Measurements from ENCODE around the gene SEL1L3. TPM values are rescaled to one million over a fixed set of nuclear protein-coding genes. Genes with fewer than 3 reads are reported as not detected.

SEL1L3 gene
- total and polyA plus RNA-seq, 2 donors (not counting 1 experiment from before 2014, with no cell fraction given): 120 to 280 TPM

- H3K79me2 ChIP-seq (ENCODE audit: control insufficient read depth, insufficient read depth, low read length): peaks cover 96% of the 10 kb centered on the region
- peaks cover 50% of the 10 kb centered on the region for H4K20me1 ChIP-seq (ENCODE audit: control insufficient read depth, insufficient read depth, low read length, poor library complexity, severe bottlenecking)
- DNase-seq (no peak), ATAC-seq (ENCODE audit: low read depth) (no peak)
- no peak for TF ChIP-seq EZH2 (IDR thresholded peaks at IDR 0.05; ENCODE audit: borderline replicate concordance, insufficient read depth, low read depth, low read length, poor library complexity, severe bottlenecking)
- no peak for TF ChIP-seq CTCF (IDR thresholded peaks at IDR 0.05)
- H3K4me1 ChIP-seq (ENCODE audit: control insufficient read depth in 2 of 2, insufficient read depth in 2 of 2, low read length in 2 of 2): peaks cover 79 to 80% of the 10 kb centered on the region in 2 donors
- Mint-ChIP-seq H3K27me3 (no peaks in the 10 kb centered on the region), H3K27ac (peak overlapping the region; percentile 84), H3K4me3 (peak overlapping the region; percentile 54), H3K9me3 (ENCODE audit: insufficient read depth) (no peaks in the 10 kb centered on the region), H3K4me1 (peaks cover 85% of the 10 kb centered on the region)
- H3K9ac ChIP-seq (ENCODE audit: low read length): peak overlapping the region; percentile 8
- no peaks in the 10 kb centered on the region for H3K27me3 ChIP-seq (replicated peaks in 1 of 4; ENCODE audit: control extremely low read depth in 1 of 4, control insufficient read depth in 3 of 4, insufficient read depth in 4 of 4, low read length in 3 of 4)
- H3K36me3 ChIP-seq (replicated peaks in 1 of 2; ENCODE audit: control extremely low read depth in 1 of 2, control insufficient read depth in 1 of 2, extremely low read depth in 1 of 2, insufficient read depth in 2 of 2, low read length in 1 of 2): peaks cover 0 to 27% of the 10 kb centered on the region in 2 experiments
- CTCF ChIA-PET: interaction anchor here (0.7 to 4.2 kb wide), 10 partner anchors 13 to 553 kb away, joined by 3 to 29 read pairs (median 4); partner anchors contain the start of gene SMIM20
- intact Hi-C loops (cut with micrococcal nuclease): loop anchor here (5.0 kb wide), 1 partner anchor 129 kb away; no protein-coding TSS in a partner anchor
- 98% methylated on average over 5 of the region's 8 CpGs for WGBS (ENCODE audit: insufficient coverage)
- H3K9me3 ChIP-seq (ENCODE audit: control extremely low read depth in 1 of 3, control insufficient read depth in 2 of 3, insufficient read depth in 1 of 3, low read length in 2 of 3): no peaks in the 10 kb centered on the region
- H3K4me2 ChIP-seq (replicated peaks; ENCODE audit: low read depth, low read length, poor library complexity, severe bottlenecking): peak overlapping the region; percentile 25
- peak overlapping the region; percentile 45 to 88 for H3K27ac ChIP-seq (ENCODE audit: low read length in 2 of 2)
- POLR2A ChIA-PET: interaction anchor here (0.8 to 1.0 kb wide), 2 partner anchors 56 to 57 kb away, joined by 3 read pairs; partner anchors contain the start of gene SMIM20
- no peak overlapping the region for H3K4me3 ChIP-seq (ENCODE audit: control extremely low read depth in 1 of 5, extremely low read depth in 1 of 5, insufficient read depth in 1 of 5, low read depth in 2 of 5, low read length in 4 of 5)
- H2AFZ ChIP-seq (ENCODE audit: insufficient read depth, low read depth, low read length, poor library complexity, severe bottlenecking): no peak overlapping the region
Measured at GRCh38 chr4:25857851-25858400, 4.9 kb downstream of the SEL1L3 start.

GRCh38 chr4:25857403-25857802, 5.4 kb downstream of the SEL1L3 start:
- H2AFZ ChIP-seq (ENCODE audit: insufficient read depth, low read depth, low read length, poor library complexity, severe bottlenecking): no peak overlapping the region
- CTCF ChIA-PET: interaction anchor here (0.7 to 4.2 kb wide), 10 partner anchors 13 to 553 kb away, joined by 3 to 29 read pairs (median 4); partner anchors contain the start of gene SMIM20
- H3K9me3 ChIP-seq (ENCODE audit: control extremely low read depth in 1 of 3, control insufficient read depth in 2 of 3, insufficient read depth in 1 of 3, low read length in 2 of 3): no peaks in the 10 kb centered on the region
- Mint-ChIP-seq H3K27me3 (no peaks in the 10 kb centered on the region), H3K4me1 (peaks cover 90% of the 10 kb centered on the region), H3K4me3 (peak overlapping the region; percentile 54), H3K27ac (peak overlapping the region; percentile 84), H3K9me3 (ENCODE audit: insufficient read depth) (no peaks in the 10 kb centered on the region)
- H4K20me1 ChIP-seq (ENCODE audit: control insufficient read depth, insufficient read depth, low read length, poor library complexity, severe bottlenecking): peaks cover 55% of the 10 kb centered on the region
- intact Hi-C loops (cut with micrococcal nuclease): loop anchor here (5.0 kb wide), 1 partner anchor 130 kb away; no protein-coding TSS in a partner anchor
- peaks cover 84 to 85% of the 10 kb centered on the region in 2 donors for H3K4me1 ChIP-seq (ENCODE audit: control insufficient read depth in 2 of 2, insufficient read depth in 2 of 2, low read length in 2 of 2)
- peaks cover 0 to 30% of the 10 kb centered on the region in 2 experiments for H3K36me3 ChIP-seq (replicated peaks in 1 of 2; ENCODE audit: control extremely low read depth in 1 of 2, control insufficient read depth in 1 of 2, extremely low read depth in 1 of 2, insufficient read depth in 2 of 2, low read length in 1 of 2)
- peak overlapping the region; percentile 8 for H3K9ac ChIP-seq (ENCODE audit: low read length)
- no peak for ATAC-seq (ENCODE audit: low read depth)
- H3K4me3 ChIP-seq (ENCODE audit: control extremely low read depth in 1 of 5, extremely low read depth in 1 of 5, insufficient read depth in 1 of 5, low read depth in 2 of 5, low read length in 4 of 5): no peak overlapping the region
- H3K4me2 ChIP-seq (replicated peaks; ENCODE audit: low read depth, low read length, poor library complexity, severe bottlenecking): peak overlapping the region; percentile 25
- peak overlapping the region; percentile 45 to 88 for H3K27ac ChIP-seq (ENCODE audit: low read length in 2 of 2)
- WGBS (ENCODE audit: insufficient coverage): no CpG with 5 or more reads among the region's 2 CpGs
- TF ChIP-seq EZH2 (IDR thresholded peaks at IDR 0.05; ENCODE audit: borderline replicate concordance, insufficient read depth, low read depth, low read length, poor library complexity, severe bottlenecking) (no peak), CTCF (IDR thresholded peaks at IDR 0.05) (no peak)
- DNase-seq: peak; percentile 50
- POLR2A ChIA-PET: interaction anchor here (0.7 to 1.0 kb wide), 2 partner anchors 9 to 56 kb away, joined by 3 to 4 read pairs; partner anchors contain the start of gene SMIM20
- peaks cover 99% of the 10 kb centered on the region for H3K79me2 ChIP-seq (ENCODE audit: control insufficient read depth, insufficient read depth, low read length)
- no peaks in the 10 kb centered on the region for H3K27me3 ChIP-seq (replicated peaks in 1 of 4; ENCODE audit: control extremely low read depth in 1 of 4, control insufficient read depth in 3 of 4, insufficient read depth in 4 of 4, low read length in 3 of 4)
